ENCODE measurements around the gene CCDC54. TPM values are rescaled to one million over a fixed set of nuclear protein-coding genes. Genes with fewer than 3 reads are reported as not detected.

The CCDC54 gene
- total and polyA plus RNA-seq, 2 of the 8 experiments (the other 6 are each of a cell fraction or from before 2014, with no cell fraction given) = not detected

DNA sequence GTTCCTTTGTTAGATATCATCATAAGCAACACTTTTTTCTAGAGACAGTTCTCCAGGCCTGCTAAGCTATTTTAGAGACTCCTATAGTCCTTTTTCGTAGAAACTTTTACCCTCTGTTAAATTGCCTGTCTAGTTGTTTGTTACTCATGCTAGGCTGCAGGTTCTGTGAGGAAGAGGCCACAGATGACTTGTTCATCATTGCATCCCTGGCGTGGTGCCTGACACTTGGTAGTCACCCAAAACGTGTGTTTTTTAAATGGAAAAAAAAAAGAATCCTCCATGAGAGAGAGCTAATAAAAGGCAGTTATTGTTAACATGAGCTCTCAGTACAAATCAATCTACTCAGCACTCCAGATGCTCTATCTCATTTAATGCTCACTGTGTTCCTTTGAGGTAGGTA lies 35.1 kb downstream of the CCDC54 start:
- POLR2A ChIA-PET (ENCODE audit: partially characterized antibody) = no interaction called here
- TF ChIP-seq TCF12 (IDR thresholded peaks at IDR 0.05; ENCODE audit: low read depth, low read length) = no peak
- no peak for TF ChIP-seq SP4 (IDR thresholded peaks at IDR 0.05; ENCODE audit: low read length)
- TF ChIP-seq ASH2L (IDR thresholded peaks at IDR 0.05; ENCODE audit: low read length) = no peak
- no peak for TF ChIP-seq RNF2 (IDR thresholded peaks at IDR 0.05; ENCODE audit: borderline replicate concordance, low read depth, low read length, missing control alignments, poor library complexity, severe bottlenecking)
- no peak for TF ChIP-seq JUND (IDR thresholded peaks at IDR 0.05; ENCODE audit: low read length)
- TF ChIP-seq, protein P1, sequence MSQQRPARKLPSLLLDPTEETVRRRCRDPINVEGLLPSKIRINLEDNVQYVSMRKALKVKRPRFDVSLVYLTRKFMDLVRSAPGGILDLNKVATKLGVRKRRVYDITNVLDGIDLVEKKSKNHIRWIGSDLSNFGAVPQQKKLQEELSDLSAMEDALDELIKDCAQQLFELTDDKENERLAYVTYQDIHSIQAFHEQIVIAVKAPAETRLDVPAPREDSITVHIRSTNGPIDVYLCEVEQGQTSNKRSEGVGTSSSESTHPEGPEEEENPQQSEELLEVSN (IDR thresholded peaks at IDR 0.05) = no peak
- TF ChIP-seq TBP (IDR thresholded peaks at IDR 0.05; ENCODE audit: low read depth, low read length) = no peak
- no peak for TF ChIP-seq NRF1 (IDR thresholded peaks at IDR 0.05; ENCODE audit: low read depth, low read length)
- TF ChIP-seq PHF8 (conservative IDR thresholded peaks at IDR 0.05; ENCODE audit: low read depth, low read length) = no peak
- no peak for TF ChIP-seq BCL11A (IDR thresholded peaks at IDR 0.05; ENCODE audit: low read depth in 2 of 2, low read length in 2 of 2)
- TF ChIP-seq POLR2AphosphoS5 (IDR thresholded peaks at IDR 0.05; ENCODE audit: low read depth, low read length) = no peak
- no peak for TF ChIP-seq SUZ12 (IDR thresholded peaks at IDR 0.05; ENCODE audit: low read length)
- no peak for TF ChIP-seq GABPA (IDR thresholded peaks at IDR 0.05; ENCODE audit: borderline replicate concordance, insufficient read depth, low read length)
- no peak for TF ChIP-seq POU5F1 (IDR thresholded peaks at IDR 0.05; ENCODE audit: low read depth, low read length)
- no peak for TF ChIP-seq HDAC6 (IDR thresholded peaks at IDR 0.05; ENCODE audit: low read depth, low read length)

More for the DNA sequence above, 35.1 kb downstream of the CCDC54 start:
- WGBS, 2 experiments (ENCODE audit: extremely low coverage in 1 of 2, insufficient coverage in 1 of 2, insufficient read length in 1 of 2, insufficient replicate concordance in 2 of 2, low coverage in 1 of 2, low lambda C conversion rate in 2 of 2, missing lambda C conversion rate in 1 of 2) = 91% methylated on average over 3 of the region's 3 CpGs; no CpG with 5 or more reads in 1 of the 2 experiments
- H4K8ac ChIP-seq (ENCODE audit: extremely low read depth, insufficient read depth, low read length) = no peak overlapping the region
- no peaks in the 10 kb centered on the region for H3K27me3 ChIP-seq (replicated peaks in 1 of 4; ENCODE audit: control insufficient read depth in 3 of 4, extremely low read depth in 1 of 4, insufficient read depth in 3 of 4, low read length in 3 of 4)
- no peak for DNase-seq (ENCODE audit: low read depth in 1 of 2, low spot score in 2 of 2)
- H3K4me2 ChIP-seq (ENCODE audit: insufficient read depth in 1 of 2, low read depth in 2 of 2, low read length in 2 of 2) = no peak overlapping the region
- H3K4me1 ChIP-seq (replicated peaks in 1 of 4; ENCODE audit: control insufficient read depth in 3 of 4, insufficient read depth in 4 of 4, low read length in 3 of 4) = no peaks in the 10 kb centered on the region
- CTCF ChIA-PET (ENCODE audit: partially characterized antibody) = interaction anchor here (0.6 to 12.0 kb wide), 9 partner anchors 9 to 176 kb away, joined by 3 to 97 read pairs (median 3); no protein-coding TSS in a partner anchor
- H2BK12ac ChIP-seq (ENCODE audit: low read depth, low read length) = no peak overlapping the region
- H3K4me3 ChIP-seq (ENCODE audit: extremely low read depth in 1 of 4, insufficient read depth in 2 of 4, low read depth in 3 of 4, low read length in 4 of 4) = no peak overlapping the region
- no peaks in the 10 kb centered on the region for H3K36me3 ChIP-seq (ENCODE audit: control insufficient read depth in 2 of 4, insufficient read depth in 4 of 4, low read length in 3 of 4)
- H2BK15ac ChIP-seq (ENCODE audit: low read length) = no peak overlapping the region
- no peaks in the 10 kb centered on the region for H3K23me2 ChIP-seq (ENCODE audit: low read depth, low read length)
- H4K5ac ChIP-seq (ENCODE audit: insufficient read length, low read depth, low read length) = no peak overlapping the region
- H2BK120ac ChIP-seq (replicated peaks; ENCODE audit: low read depth, low read length) = no peak overlapping the region
- H2AK5ac ChIP-seq (ENCODE audit: low read depth, low read length) = no peak overlapping the region
- H4K20me1 ChIP-seq (replicated peaks in 1 of 2; ENCODE audit: control insufficient read depth in 1 of 2, insufficient read depth in 2 of 2, low read length in 2 of 2) = no peaks in the 10 kb centered on the region
- H3K4ac ChIP-seq (replicated peaks; ENCODE audit: insufficient read length, low read depth, low read length) = no peak overlapping the region
- no peak overlapping the region for H3K9ac ChIP-seq (replicated peaks in 1 of 4; ENCODE audit: extremely low read depth in 1 of 4, low read depth in 3 of 4, low read length in 3 of 4)
- H2BK20ac ChIP-seq (ENCODE audit: low read length) = no peak overlapping the region
- H3K14ac ChIP-seq (ENCODE audit: insufficient read length) = no peak overlapping the region
- H3K79me2 ChIP-seq (ENCODE audit: control insufficient read depth in 1 of 2, insufficient read depth in 2 of 2, low read length in 2 of 2) = no peaks in the 10 kb centered on the region
- H3K23ac ChIP-seq (ENCODE audit: insufficient read length) = no peak overlapping the region
- no peak overlapping the region for H3K56ac ChIP-seq (replicated peaks; ENCODE audit: insufficient read length, low read depth, low read length)
- no peak for FAIRE-seq
- no peak overlapping the region for H4K91ac ChIP-seq (replicated peaks; ENCODE audit: insufficient read length, low read length)
- H3K79me1 ChIP-seq (ENCODE audit: low read depth, low read length) = no peaks in the 10 kb centered on the region
- H3K27ac ChIP-seq (ENCODE audit: low read depth, low read length) = no peak overlapping the region
- H3K9me3 ChIP-seq (ENCODE audit: insufficient read depth in 2 of 2, low read depth in 1 of 2, low read length in 1 of 2) = peaks cover 0 to 4% of the 10 kb centered on the region in 2 experiments; a peak in 1 of 4 replicates
- no peak overlapping the region for H2AFZ ChIP-seq (ENCODE audit: low read length)
- H3K18ac ChIP-seq (ENCODE audit: extremely low read depth, low read length) = no peak overlapping the region
- no peak overlapping the region for H2BK5ac ChIP-seq (ENCODE audit: low read depth, low read length)
